HG03095 (cell line): Measurements from ENCODE around the gene PCTP.

Source experiments
- ATAC-seq: cut with Tn5 transposase; IDR thresholded peaks from one replicate; pipeline ENCODE4 v1.9.1; 2021; ENCODE audit warnings: moderate library complexity; ENCODE audit not compliant: unreplicated experiment

PCTP gene

DNA sequence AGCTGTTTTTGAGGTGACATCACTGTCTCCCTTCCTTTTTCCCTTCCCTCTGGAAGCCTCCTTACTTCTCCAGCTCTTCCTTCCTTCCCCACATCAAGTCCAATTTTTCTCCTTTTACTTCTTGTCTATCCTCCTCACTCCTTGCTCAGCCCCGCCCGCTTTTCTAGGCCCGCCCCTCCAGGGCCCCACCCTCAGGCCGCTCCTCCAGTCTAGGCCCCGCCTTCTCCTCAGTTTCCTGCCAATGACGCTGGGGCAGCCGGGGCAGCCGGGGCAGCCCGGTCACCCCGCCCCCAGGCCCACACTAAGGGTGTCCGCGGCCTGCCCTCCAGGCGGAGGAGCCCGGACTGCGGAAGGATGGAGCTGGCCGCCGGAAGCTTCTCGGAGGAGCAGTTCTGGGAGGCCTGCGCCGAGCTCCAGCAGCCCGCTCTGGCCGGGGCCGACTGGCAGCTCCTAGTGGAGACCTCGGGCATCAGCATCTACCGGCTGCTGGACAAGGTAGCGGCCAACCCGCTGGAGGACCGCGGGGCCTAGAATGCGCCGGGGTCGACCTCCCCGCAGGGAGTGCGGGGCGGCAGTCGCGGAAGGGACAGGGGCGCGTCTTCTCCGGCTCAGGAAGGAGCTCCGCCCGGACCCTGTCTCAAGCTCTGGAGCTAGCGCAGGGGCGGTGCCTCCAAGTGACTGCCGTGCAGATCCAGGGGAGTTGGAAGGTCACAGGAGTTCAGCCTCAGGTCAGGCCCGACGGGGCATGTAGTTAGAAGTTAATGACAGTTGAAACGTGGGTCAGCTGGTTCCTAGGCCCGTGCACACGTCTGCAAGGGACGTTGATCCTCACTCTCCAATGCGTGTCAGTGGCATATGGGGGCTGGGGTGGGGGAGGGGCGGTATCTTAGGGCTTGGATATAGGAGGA, at the start of gene PCTP:
PCTP (plus strand) TSS at position 302 of the 908 bp plus-strand sequence; CDS start at position 355, 53 bp downstream.
- peak; percentile 100 for ATAC-seq

GRCh38 chr17:55702150-55702549, 48.7 kb upstream of the PCTP start:
- ATAC-seq: no peak

DNA sequence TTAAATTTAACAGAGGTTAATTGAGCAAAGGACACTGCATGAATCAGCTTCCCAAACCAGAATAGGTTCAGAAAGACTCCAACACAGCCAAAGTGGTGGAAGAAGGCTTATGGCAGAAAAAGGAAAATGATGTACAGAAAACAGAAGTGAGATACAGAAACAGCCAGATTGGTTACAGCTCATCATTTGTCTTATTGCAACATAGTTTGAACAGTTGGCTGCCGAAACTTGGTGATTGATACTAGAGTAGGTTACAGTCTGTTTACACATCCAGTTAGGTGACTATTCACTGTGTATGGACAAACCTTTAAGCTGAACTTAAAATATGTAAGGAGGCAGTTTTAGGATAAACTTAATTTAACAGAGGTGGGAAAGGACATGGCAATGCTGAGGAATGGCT, 46.5 kb upstream of the PCTP start:
- ATAC-seq: no peak

DNA sequence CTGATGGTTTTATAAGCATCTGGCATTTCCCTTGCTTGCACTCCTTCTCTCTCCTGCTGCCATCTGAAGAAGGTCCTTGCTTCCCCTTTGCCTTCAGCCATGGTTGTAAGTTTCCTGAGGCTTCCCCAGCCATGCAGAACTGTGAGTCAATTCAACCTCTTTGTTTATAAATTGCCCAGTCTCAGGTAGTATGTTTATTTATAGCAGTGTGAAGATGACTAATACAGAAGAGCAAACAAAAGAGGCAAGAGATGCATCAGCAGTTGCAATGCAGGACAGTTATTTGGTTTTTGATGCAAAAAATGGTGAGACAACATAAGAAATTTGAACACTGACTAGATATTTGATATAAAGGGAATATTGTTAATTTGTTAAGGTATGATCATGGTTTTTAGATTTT, 45.0 kb upstream of the PCTP start:
- no peak for ATAC-seq

DNA sequence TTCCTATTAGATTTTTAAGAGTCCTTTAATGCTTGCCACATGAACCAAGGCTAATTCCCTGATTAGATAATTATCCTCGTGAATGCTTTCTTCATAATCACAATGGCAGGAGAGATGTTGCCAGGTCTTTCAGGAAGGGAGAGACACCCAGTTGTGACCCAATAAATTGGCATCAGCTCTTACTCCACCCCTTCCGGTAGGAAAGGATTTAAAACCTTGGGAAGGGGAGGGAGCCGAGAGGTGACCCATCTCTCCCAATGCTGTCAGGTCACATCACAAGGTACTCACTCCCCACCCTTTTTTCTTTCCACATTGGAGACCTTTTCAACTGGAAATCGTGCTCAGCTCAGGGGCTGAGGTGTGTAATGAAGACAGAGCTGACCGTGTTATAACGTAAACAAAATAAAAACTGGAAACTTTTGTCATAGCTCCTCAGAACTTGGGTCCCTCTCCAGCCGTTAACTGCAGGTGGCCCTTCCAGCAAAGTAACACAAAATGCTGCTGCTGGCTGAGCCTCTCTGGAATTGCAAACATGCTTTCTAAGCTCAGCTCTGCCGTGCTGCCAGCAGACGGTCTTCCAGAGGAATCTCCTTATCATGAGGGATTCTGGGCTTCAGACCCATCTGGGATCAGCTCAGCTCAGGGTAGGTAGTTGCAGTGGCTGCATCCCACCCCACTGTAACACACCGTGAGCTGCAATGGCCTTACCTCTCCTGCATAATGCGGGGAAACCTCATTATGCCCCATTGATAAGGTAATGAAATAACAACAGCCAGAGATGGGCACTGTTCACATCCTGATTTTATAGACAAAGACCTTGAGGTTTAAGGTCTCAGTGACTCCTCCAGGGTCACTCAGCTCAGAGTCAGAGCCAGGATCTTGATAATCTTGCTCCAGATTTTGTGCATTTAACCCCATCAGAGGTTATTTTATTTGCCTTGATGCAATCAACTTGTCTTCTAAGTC, 43.8 kb upstream of the PCTP start:
- no peak for ATAC-seq

DNA sequence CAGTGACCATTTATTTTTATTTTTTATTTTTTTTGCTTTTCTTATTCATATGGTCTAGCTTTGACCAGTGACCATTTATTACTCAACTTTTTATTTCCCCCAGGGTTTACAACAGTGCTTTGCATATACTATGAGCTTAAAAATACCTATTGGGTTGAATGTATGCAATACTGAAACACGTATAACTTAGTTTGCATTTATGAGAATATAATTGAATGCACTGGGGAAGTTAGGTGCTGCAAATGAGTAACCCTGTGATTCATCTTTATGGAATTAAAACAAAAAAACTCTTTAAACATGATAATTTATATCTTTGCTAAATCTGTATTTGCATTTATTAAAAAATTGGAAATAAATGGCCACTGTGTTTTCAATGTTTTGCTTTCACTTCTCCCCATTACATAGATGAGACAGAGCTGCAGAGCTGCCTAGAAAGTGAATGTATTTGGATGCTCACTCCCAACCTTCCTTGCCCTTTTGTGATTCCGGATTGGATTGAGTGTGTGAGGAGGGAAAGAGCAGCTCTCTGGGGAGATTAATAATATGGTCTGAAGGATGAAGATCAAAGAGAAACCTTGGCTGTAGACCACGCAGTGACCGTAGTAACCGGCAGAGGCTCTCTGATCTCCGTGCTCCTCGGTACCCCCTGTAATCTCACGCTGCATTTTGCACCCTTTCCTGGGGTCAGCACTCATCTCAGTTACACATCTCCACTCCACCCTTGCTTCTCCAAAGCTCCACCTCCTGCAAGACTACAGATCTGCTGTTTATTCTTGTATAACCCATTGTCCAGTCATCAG, 42.5 kb upstream of the PCTP start:
- no peak for ATAC-seq

- ATAC-seq: no peak
These were observed 41.4 kb upstream of the PCTP start for GRCh38 chr17:55709440-55709839.

- ATAC-seq: no peak
These were observed 40.9 kb upstream of the PCTP start for GRCh38 chr17:55709984-55710383.

GRCh38 chr17:55710410-55710809, 40.4 kb upstream of the PCTP start:
- ATAC-seq: no peak

GRCh38 chr17:55710829-55711496, 39.9 kb upstream of the PCTP start:
- no peak for ATAC-seq

GRCh38 chr17:55717432-55717831, 33.4 kb upstream of the PCTP start:
- ATAC-seq: no peak

DNA sequence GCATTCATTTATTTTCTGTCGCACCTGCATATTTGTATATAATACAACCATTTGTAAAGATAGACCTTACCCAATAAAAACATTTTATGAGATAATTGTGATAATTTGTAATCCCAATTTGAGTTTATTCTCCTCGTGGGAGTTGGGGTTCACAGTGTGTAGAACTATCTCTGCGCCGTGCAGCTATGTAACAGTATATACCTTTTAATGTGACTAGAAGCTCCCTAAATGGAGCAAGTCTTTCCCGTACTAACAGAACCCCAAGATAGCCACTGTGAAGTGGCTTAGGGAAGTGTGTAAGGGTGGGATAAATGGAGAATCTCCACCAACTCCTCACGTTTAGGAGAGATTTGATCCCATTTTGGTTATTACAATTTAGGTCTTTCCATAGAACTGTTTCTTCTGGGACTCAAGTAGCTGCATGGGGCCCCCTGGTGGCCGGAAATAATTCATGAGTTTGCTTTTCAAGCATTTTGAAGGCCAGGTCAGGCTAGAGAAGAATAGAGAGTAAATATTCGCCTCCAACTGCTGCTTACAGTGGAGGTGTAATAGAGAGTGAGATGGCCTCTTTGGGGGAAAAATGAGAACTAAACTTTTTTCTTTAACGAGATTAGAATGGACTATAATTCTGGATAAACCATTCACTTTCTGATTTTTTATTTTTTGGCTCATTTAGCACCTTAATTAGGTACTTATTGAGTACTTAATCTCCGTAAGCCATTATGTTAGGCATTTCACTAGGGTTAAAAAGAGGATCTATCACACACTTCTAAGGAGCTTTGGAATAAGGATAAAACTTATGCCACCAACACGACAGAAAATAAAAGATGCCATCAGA, 32.7 kb upstream of the PCTP start:
- no peak for ATAC-seq

DNA sequence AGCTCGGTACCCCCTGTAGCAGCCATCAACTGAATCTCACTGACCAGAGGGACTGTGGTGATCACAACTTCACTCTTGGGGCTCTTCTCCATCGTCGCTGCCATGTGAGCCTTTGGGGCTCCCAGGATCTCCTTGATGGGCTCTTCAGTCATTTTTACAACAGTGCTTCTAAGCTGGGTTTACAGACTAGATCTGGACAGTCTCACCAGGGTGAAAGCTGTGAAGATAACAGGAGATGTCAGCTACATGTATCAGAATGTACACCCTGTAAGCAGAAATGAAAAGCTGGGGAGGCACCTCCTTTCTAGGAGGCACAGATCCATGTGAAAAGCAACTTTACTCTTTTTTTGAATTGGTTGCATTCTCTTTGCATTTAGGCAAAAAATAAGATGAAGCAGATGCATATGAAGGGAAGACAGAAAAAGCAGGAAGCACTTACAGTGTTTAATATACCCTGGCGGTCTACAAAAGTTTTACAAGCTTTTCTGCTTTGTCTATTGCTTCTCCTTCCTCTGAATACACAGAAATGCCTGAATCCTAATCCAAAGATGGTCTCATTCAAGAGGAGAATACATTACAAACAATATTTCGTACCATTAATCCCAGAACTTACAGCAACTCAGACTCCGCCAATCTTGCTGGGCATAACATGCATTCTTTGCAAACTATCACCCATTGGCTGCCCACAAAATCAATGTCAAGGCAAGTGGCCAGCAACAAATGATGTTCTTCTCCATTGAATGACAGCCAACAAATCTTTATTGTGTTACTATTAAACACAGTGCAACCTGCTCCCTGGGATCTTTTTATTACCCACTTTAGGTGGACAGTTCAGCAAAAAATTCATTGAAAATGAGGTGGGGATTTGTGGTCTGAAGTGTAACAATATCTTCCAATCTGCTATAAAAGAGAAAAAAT, 29.7 kb upstream of the PCTP start:
- ATAC-seq: no peak

- ATAC-seq: no peak
These were observed 28.7 kb upstream of the PCTP start for GRCh38 chr17:55722016-55722736.

GRCh38 chr17:55722742-55723487, 27.9 kb upstream of the PCTP start, which contains the start of gene TMEM100:
Gene TMEM100, minus strand, starts transcription at chr17:55722864. Its CDS starts 1,794 bp downstream, at chr17:55721070.
- ATAC-seq: no peak

DNA sequence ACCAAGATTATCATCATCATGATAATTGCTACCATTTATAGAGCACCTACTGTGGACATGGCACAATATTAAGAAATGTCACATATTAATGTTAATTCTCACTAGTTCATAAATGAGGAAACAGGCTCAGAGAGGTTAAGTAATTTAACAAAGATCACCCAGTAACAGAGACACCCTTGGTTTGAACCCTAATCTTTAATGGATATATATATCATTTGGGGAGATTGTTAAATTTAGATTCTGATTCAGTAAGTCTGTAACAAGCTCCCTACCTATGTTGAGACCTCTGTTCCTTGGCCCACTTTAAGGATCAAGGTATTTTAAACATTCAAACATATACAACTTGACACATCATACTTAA, 27.4 kb upstream of the PCTP start:
- ATAC-seq: no peak

GRCh38 chr17:55726440-55726839, 24.4 kb upstream of the PCTP start:
- no peak for ATAC-seq
